ENCODE results near the gene ARPC2.
A peak's percentile ranks its signal among the peaks of the same experiment; 100 is the strongest.

The ARPC2 gene

DNA sequence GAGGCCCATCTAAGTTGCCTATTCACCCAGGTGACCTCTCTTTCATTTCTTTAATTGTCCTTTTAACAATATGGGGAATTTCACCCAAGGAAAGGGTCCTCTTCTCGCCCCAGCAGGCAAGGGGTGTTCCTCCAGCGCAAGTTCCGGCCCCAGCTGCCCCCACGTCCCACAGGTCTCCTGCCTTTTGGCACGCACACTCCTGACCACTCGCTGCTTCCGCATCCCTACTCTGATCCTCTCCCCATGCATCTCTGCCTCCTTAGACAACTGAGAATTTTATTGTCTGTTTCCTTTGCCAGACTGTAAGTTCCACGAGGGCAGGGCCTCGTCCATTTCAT, 684 bp upstream of the ARPC2 start:
- Histone ChIP-seq H3K4me3 (replicated peaks; ENCODE audit: insufficient read depth, low read length) (peak overlapping the region; percentile 92), H3K27me3 (ENCODE audit: insufficient read depth, poor library complexity, severe bottlenecking) (no peaks in the 10 kb centered on the region), H3K27ac (replicated peaks) (peak overlapping the region; percentile 97)
- no peak for DNase-seq (ENCODE audit: low read depth in 1 of 2, low spot score in 1 of 2)
- TF ChIP-seq POLR2AphosphoS5 (IDR thresholded peaks at IDR 0.05; ENCODE audit: low read depth): no peak
- no peak for TF ChIP-seq CTCF (IDR thresholded peaks at IDR 0.05; ENCODE audit: insufficient read depth, low read length)
- TF ChIP-seq, protein P1, sequence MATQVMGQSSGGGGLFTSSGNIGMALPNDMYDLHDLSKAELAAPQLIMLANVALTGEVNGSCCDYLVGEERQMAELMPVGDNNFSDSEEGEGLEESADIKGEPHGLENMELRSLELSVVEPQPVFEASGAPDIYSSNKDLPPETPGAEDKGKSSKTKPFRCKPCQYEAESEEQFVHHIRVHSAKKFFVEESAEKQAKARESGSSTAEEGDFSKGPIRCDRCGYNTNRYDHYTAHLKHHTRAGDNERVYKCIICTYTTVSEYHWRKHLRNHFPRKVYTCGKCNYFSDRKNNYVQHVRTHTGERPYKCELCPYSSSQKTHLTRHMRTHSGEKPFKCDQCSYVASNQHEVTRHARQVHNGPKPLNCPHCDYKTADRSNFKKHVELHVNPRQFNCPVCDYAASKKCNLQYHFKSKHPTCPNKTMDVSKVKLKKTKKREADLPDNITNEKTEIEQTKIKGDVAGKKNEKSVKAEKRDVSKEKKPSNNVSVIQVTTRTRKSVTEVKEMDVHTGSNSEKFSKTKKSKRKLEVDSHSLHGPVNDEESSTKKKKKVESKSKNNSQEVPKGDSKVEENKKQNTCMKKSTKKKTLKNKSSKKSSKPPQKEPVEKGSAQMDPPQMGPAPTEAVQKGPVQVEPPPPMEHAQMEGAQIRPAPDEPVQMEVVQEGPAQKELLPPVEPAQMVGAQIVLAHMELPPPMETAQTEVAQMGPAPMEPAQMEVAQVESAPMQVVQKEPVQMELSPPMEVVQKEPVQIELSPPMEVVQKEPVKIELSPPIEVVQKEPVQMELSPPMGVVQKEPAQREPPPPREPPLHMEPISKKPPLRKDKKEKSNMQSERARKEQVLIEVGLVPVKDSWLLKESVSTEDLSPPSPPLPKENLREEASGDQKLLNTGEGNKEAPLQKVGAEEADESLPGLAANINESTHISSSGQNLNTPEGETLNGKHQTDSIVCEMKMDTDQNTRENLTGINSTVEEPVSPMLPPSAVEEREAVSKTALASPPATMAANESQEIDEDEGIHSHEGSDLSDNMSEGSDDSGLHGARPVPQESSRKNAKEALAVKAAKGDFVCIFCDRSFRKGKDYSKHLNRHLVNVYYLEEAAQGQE (IDR thresholded peaks at IDR 0.05; ENCODE audit: insufficient replicate concordance, low read depth): no peak
- no peak for TF ChIP-seq GABPA (IDR thresholded peaks at IDR 0.05; ENCODE audit: low read depth)
- no peak for TF ChIP-seq SPI1 (IDR thresholded peaks at IDR 0.05; ENCODE audit: borderline replicate concordance, low read depth)

DNA sequence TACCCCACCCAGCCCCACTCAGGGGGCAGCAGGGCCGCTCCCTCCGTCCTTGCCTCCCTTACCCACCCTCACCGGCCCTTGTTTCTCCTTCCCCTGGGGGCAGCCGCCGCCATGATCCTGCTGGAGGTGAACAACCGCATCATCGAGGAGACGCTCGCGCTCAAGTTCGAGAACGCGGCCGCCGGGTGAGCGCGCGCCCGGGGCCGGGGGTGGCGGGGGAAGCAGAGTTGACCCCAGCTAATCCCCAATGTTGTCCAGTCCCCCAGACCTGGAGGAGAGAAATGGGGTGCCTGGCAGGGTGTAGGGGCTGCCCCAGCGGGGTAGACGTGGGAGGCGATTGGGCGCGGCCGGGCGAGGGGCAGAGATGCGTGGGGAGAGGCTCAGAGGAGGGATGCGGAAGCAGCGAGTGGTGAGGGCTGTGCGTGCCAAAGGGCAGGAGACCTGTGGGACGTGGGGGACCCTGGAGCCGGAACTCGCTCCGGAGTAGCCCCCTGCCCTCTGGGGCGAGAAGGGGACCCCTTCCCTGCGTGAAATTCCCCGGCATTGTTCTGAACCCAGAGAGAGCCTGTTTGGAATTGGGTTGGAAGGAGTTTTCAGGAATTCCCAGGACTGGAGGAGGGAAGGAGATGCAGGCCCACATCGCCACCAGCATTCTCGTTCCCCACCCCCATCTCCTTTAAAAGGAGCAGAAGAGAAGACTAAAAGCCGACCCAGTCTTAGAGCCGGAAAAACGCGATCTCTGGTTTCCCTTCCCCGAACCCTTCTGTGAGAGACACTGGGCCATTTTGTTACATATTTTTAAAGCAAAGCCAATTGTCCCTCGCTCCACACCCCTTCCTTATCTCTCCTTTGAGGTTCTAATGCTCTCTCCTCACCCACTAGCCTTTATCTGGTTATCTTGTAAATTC, 625 bp downstream of the ARPC2 start:
- Histone ChIP-seq H3K27me3 (ENCODE audit: insufficient read depth, poor library complexity, severe bottlenecking) (no peaks in the 10 kb centered on the region), H3K27ac (replicated peaks) (peak overlapping the region; percentile 97), H3K4me3 (replicated peaks; ENCODE audit: insufficient read depth, low read length) (peak overlapping the region; percentile 92)
- peak in 1 of 2 experiments; percentile 83 for DNase-seq (ENCODE audit: low read depth in 1 of 2, low spot score in 1 of 2)
- no peak for TF ChIP-seq CTCF (IDR thresholded peaks at IDR 0.05; ENCODE audit: insufficient read depth, low read length)
- TF ChIP-seq SPI1 (IDR thresholded peaks at IDR 0.05; ENCODE audit: borderline replicate concordance, low read depth): no peak
- TF ChIP-seq GABPA (IDR thresholded peaks at IDR 0.05; ENCODE audit: low read depth): no peak
- TF ChIP-seq POLR2AphosphoS5 (IDR thresholded peaks at IDR 0.05; ENCODE audit: low read depth): peak; percentile 28; the same call in 1 of the 2 replicates
- TF ChIP-seq, protein P1 (IDR thresholded peaks at IDR 0.05; ENCODE audit: insufficient replicate concordance, low read depth): no peak

- Histone ChIP-seq H3K4me3 (replicated peaks; ENCODE audit: insufficient read depth, low read length) (peak overlapping the region; percentile 92), H3K27me3 (ENCODE audit: insufficient read depth, poor library complexity, severe bottlenecking) (no peaks in the 10 kb centered on the region), H3K27ac (replicated peaks) (peak overlapping the region; percentile 97)
- no peak for TF ChIP-seq POLR2AphosphoS5 (IDR thresholded peaks at IDR 0.05; ENCODE audit: low read depth)
- peak; percentile 35; the same call in 1 of the 2 replicates for TF ChIP-seq SPI1 (IDR thresholded peaks at IDR 0.05; ENCODE audit: borderline replicate concordance, low read depth)
- peak in 1 of 2 experiments; percentile 54 for DNase-seq (ENCODE audit: low read depth in 1 of 2, low spot score in 1 of 2)
These were observed 1.5 kb downstream of the ARPC2 start for GRCh38 chr2:218218268-218219185.

DNA sequence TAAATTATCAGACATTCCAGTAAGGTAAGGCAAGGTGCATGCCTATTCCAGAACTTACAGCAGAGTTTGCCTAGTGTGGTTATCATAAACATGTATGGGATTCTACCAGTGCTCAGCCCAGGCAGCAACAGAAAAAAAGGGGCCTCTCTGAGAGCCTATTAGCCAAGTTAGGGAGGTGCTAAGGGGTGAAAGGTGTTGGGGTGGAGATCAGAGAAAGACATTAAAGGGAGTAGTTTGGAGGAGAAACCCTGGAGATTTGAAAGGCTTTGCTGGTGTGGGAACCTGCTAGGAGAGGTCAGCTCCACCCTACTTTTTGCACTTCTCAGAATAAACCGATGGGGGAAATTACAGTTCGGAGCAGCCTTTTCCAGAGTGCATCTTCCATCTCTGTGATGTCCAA, 2.9 kb downstream of the ARPC2 start:
- peak overlapping the region; percentile 97 for H3K27ac ChIP-seq (replicated peaks)
- peak overlapping the region; percentile 92 for H3K4me3 ChIP-seq (replicated peaks; ENCODE audit: insufficient read depth, low read length)
- no peaks in the 10 kb centered on the region for H3K27me3 ChIP-seq (ENCODE audit: insufficient read depth, poor library complexity, severe bottlenecking)
- no peak for TF ChIP-seq CTCF (IDR thresholded peaks at IDR 0.05; ENCODE audit: insufficient read depth, low read length)
- no peak for TF ChIP-seq POLR2AphosphoS5 (IDR thresholded peaks at IDR 0.05; ENCODE audit: low read depth)
- TF ChIP-seq, protein P1 (IDR thresholded peaks at IDR 0.05; ENCODE audit: insufficient replicate concordance, low read depth): no peak
- no peak for TF ChIP-seq GABPA (IDR thresholded peaks at IDR 0.05; ENCODE audit: low read depth)
- no peak for TF ChIP-seq SPI1 (IDR thresholded peaks at IDR 0.05; ENCODE audit: borderline replicate concordance, low read depth)
- DNase-seq (ENCODE audit: low read depth in 1 of 2, low spot score in 1 of 2): peak in 1 of 2 experiments; percentile 19
